Umbilical cord (tissue), 2 donors: ENCODE measurements around the gene PANK4. TPM values are rescaled to one million over a fixed set of nuclear protein-coding genes. Genes with fewer than 3 reads are reported as not detected.

Experiments used
- DNase-seq: peaks from one replicate; pipeline ENCODE4 v3.0.0-alpha.2; 2015; ENCODE audit warnings: low spot score
- total RNA-seq: library from RNA; depleted of rRNA; stranded (reverse); fragments of >200 nt; gene quantifications from one replicate; pipeline ENCODE4 v1.2.3, GENCODE V29; 2014; ENCODE audit warnings: low replicate concordance; ENCODE audit not compliant: insufficient read depth

The PANK4 gene
- total RNA-seq, 1 donor from 2014 or later, result 14.7 TPM

GRCh38 chr1:2544875-2545640 is 18.7 kb upstream of the PANK4 start:
- peak; percentile 46 for DNase-seq

GRCh38 chr1:2544093-2544874 is 17.9 kb upstream of the PANK4 start:
- DNase-seq, result peak; percentile 51

- peak; percentile 36 for DNase-seq
Measured at GRCh38 chr1:2543543-2544092, 17.2 kb upstream of the PANK4 start.

GRCh38 chr1:2542246-2542915 is 16.0 kb upstream of the PANK4 start:
- DNase-seq, result no peak

- peak; percentile 59 for DNase-seq
Measured at GRCh38 chr1:2541619-2542245, 15.3 kb upstream of the PANK4 start.

- no peak for DNase-seq
Measured at GRCh38 chr1:2540816-2541492, 14.6 kb upstream of the PANK4 start.

GRCh38 chr1:2539312-2539907 is 13.0 kb upstream of the PANK4 start:
- no peak for DNase-seq

- no peak for DNase-seq
Measured at GRCh38 chr1:2538872-2539271, 12.5 kb upstream of the PANK4 start.

GRCh38 chr1:2538376-2538775 is 12.0 kb upstream of the PANK4 start:
- no peak for DNase-seq

- no peak for DNase-seq
Measured at GRCh38 chr1:2537784-2538115, 11.4 kb upstream of the PANK4 start.

GRCh38 chr1:2535981-2536380 is 9.6 kb upstream of the PANK4 start:
- no peak for DNase-seq

GRCh38 chr1:2535455-2535854 is 9.1 kb upstream of the PANK4 start:
- no peak for DNase-seq

GRCh38 chr1:2534687-2535441 is 8.5 kb upstream of the PANK4 start:
- DNase-seq, result peak; percentile 49

- no peak for DNase-seq
Measured at GRCh38 chr1:2534315-2534686, 7.9 kb upstream of the PANK4 start.

- DNase-seq, result no peak
Measured at GRCh38 chr1:2533365-2533764, 7.0 kb upstream of the PANK4 start.

GRCh38 chr1:2532485-2533160 is 6.2 kb upstream of the PANK4 start:
- DNase-seq, result no peak

- no peak for DNase-seq
Measured at GRCh38 chr1:2530513-2531361, 4.3 kb upstream of the PANK4 start.

- no peak for DNase-seq
Measured at GRCh38 chr1:2529784-2530512, 3.6 kb upstream of the PANK4 start, which contains the start of gene HES5. Gene HES5, minus strand, starts transcription at chr1:2530263. Its CDS starts 99 bp downstream, at chr1:2530164.
